Glomerular visceral epithelial cell (primary cell): ENCODE measurements around the gene MAP3K6.
"Not testable (repeated sequence)": the region's sequence is repeated elsewhere in the genome, so short reads cannot be mapped to it uniquely, and the experiment has no call there.

Experiments used
- DNase-seq: peaks from one replicate; pipeline ENCODE4 v3.0.0-alpha.2; 2016; ENCODE audit errors: extremely low spot score

Gene MAP3K6

GRCh38 chr1:27397749-27398148 is 31.0 kb upstream of the MAP3K6 start:
- DNase-seq = no peak

GRCh38 chr1:27397110-27397509 is 30.3 kb upstream of the MAP3K6 start:
- DNase-seq = no peak

GRCh38 chr1:27395441-27396195 is 28.9 kb upstream of the MAP3K6 start:
- DNase-seq = peak; percentile 74

DNA sequence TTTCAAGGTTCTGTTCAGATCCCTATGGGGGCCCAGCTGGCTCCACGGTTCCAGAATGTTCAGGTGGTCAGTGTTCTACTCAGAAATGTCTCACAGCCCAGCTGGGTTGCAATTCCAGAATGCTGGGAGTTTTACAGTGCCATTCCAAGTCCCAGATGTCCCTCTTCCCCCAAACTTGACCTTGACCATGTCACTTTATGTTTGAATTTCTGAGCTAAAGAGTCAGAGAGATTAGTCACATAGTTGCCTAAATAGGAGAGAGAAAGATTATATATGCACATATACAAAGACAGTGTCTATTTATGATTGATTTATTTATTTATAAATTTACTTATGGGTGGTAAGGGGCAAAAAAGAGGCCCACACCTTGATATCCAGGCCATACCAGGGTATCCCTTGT is 28.2 kb upstream of the MAP3K6 start:
- no peak for DNase-seq

GRCh38 chr1:27394282-27394658 is 27.5 kb upstream of the MAP3K6 start:
- no peak for DNase-seq

- no peak for DNase-seq
These were observed 27.0 kb upstream of the MAP3K6 start for GRCh38 chr1:27393641-27394281.

GRCh38 chr1:27392778-27393635 is 26.2 kb upstream of the MAP3K6 start:
- peak; percentile 25 for DNase-seq

- peak; percentile 91 for DNase-seq
These were observed 25.5 kb upstream of the MAP3K6 start, which contains the start of gene GPR3 for GRCh38 chr1:27392096-27392777. Gene GPR3, plus strand, starts transcription at chr1:27392622. Its CDS starts 1,177 bp downstream, at chr1:27393799.

DNA sequence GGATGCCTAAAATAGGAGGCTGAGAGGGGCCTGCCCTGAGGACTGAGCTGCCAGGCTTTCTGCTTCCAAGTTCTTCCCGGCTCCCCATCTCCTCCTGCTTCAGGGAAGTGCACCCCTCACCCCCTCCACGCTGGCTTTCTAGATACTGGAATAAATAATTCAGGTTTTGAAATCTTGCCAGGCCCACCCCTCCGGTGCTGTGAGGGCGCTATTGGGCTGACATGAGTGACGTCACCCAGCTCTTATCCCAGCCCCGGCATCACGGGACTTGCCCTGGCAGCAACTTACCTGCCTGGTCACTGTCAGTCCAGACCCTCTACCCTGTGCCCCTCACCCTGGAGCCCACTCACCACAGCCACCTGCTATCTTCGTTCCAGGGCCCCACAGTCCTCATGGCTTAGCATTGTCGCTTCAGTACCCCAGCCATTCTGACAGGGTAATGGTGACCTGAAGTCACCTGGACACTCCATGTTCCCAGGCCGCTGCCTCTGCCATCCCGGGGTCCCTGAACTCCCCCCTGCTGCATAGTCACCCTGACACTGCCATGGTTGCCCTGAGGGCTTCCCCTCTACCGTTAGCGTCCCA is 24.8 kb upstream of the MAP3K6 start:
- DNase-seq = no peak

GRCh38 chr1:27388337-27389005 is 21.7 kb upstream of the MAP3K6 start:
- peak; percentile 63 for DNase-seq

GRCh38 chr1:27384797-27385196 is 18.0 kb upstream of the MAP3K6 start:
- not testable (repeated sequence) for DNase-seq

DNA sequence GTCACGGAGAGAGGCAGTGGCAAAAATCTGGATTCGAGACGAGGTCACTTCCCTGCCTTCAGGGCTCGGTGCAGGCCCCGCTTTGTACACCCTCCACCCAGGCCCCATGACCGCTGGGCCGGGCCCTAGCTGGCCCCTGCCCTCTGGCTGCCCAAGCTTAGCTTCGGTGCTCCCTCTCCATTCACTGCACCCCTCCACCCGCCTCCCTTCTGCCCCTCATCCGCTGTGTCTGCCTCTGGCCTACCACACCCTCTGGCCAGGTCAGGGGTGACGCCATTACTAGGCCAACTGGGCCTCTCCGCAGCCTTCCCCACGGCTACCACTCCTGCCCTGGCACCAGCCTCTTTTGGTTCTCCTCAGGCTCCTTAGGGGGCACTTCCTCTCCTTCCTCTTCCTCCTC is 16.9 kb upstream of the MAP3K6 start:
- DNase-seq = no peak

GRCh38 chr1:27383039-27383605 is 16.4 kb upstream of the MAP3K6 start, which contains the start of gene CD164L2:
Gene CD164L2, minus strand, starts transcription at chr1:27383333. Its CDS starts 94 bp downstream, at chr1:27383239.
- no peak for DNase-seq

DNA sequence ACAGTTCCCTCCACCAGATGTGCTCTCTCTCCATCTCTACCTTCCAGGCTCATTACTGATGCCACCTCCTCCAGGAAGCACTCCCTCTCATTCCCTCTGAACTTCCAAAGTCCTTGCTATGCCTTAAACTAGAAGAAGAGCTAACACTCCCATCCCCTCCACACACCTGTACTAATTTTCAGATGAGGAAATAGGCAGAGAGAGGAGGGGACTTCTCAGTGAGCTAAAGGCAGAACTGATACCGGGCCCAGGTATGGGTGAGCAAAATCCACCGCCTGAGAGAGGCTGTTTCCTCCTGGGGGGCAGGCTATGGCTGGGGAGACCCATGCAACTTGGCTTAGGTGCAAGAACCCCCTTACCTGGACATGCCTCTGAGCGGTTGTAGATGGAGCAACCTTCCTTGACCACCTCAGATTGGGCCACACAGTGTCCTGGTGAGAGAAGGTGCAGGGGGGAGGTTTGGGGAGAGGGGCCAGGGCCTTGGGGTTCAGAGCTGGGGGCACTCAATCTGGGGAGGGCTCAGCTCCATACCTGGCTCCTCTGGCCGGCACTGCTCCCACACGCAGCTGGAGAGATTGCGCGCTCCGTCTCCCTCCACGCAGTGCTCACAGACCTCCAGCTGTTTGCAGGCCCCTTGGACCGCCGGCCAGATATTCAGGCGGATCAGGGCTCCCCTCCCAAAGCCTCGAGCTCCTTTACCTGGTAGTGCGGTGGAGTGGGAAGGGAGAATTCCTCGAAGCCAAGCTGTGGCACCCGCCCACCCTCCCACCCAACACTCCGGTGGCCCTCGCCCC is 15.4 kb upstream of the MAP3K6 start:
- DNase-seq = no peak

DNA sequence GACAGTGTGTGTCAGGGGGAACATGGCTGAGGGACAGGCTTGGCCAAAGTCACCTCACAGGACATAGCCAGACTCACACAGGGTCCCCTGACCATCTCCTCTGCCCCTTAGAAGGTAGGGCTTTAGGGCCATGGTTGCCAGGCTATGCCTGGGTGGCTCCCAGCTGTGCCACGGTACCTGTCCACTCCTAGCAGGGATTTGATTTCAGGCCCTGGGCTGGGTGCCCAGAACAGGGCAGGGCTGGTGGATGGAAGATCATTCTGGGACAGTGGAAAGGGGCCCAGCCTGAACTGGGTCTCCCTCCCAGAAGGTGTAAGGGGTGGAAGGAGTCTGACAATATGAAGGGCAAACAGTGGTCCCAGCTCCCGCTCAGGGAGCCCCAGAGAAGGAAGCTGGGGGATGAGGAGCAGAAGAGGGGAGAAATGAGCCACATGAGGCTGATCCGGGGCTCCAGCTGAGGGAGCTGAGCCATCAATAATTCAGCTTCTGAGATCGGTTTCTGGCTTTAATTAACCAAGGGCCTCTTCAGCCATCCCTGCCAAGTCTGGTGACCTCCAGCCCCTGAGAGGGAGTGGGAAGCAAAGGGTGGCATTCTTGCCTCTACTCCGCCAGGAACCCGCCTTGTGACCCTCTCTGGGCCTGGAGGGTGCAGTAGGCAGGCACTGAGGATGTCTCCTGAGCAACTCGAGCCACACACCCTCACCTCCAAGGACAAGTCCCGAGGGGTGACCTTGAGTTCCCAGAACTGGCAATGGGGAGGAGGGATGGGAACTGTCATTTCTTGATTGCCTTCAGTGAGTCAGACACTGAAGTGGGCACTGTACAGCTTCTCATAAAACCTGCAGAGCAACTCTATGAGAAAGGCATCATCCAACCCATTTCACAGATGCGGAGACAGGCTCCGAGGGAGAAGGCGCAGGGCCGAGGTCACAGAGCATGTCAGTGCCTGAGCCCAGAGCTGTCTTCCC is 14.3 kb upstream of the MAP3K6 start:
- DNase-seq = no peak

DNA sequence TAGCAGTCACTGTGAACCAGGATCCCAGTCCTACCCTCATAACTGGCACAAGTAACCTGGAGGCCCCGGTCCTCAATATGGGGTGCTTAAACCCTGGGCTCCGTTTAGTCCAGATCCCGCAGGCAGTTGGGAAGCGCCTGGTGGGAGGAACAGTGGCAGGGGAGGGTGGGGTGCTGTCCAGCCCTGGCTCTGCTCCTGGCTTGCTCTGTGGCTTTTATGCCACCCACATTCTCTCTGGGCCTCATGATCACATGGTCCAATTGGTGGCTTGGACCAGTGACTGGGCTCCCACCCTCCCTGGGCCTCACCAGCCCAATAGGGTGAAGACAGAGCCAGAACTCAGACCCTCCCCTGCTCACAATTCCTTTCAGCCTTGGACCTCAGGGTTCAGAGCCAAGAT is 13.5 kb upstream of the MAP3K6 start:
- DNase-seq = no peak

- DNase-seq = no peak
These were observed 12.9 kb upstream of the MAP3K6 start for GRCh38 chr1:27379564-27380122.
